Gastrocnemius medialis (tissue), 4 donors: ENCODE data around the gene B3GAT1.

Experiments
- POLR2A ChIP-seq, 2 donors: fragments of 450-650 bp; IDR thresholded peaks; one replicate each; pipeline ENCODE4 v1.6.1; 2017; ENCODE audit warnings: antibody characterized with exemption in 2 of 2, mild to moderate bottlenecking in 2 of 2, moderate library complexity in 2 of 2
- TF ChIP-seq, protein P1 (sequence below), 5 experiments: fragments of 450-650 bp in 3 of 5; fragments of 200-600 bp in 2 of 5; sonication (generic) in 2 of 5; IDR thresholded peaks in 4 of 5; conservative IDR thresholded peaks in 1 of 5; 1 replicate in 4 of 5; 2 replicates in 1 of 5; pipeline ENCODE4 v1.5.1; 2016 to 2019; ENCODE audit warnings: antibody characterized with exemption in 5 of 5, mild to moderate bottlenecking in 3 of 5, moderate library complexity in 3 of 5

DNA sequence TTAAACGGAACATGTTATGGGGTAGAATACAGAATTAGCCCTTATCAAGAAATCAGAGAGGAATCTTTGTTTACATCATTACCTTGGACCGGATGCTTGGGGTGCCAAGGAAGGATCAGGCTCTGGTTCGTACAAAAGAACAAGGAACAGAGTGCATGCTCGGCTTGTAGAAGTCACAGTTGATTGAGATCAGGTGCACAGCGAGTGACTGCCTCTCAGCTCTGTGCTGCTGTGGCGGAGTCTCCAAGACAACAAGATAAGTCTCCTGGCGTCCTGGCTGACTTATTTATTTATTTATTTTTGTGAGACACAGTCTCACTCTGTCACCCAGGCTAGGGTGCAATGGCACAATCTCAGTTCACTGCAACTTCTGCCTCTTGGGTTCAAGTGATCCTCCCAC is 48.5 kb downstream of the B3GAT1 start:
- TF ChIP-seq, protein P1, sequence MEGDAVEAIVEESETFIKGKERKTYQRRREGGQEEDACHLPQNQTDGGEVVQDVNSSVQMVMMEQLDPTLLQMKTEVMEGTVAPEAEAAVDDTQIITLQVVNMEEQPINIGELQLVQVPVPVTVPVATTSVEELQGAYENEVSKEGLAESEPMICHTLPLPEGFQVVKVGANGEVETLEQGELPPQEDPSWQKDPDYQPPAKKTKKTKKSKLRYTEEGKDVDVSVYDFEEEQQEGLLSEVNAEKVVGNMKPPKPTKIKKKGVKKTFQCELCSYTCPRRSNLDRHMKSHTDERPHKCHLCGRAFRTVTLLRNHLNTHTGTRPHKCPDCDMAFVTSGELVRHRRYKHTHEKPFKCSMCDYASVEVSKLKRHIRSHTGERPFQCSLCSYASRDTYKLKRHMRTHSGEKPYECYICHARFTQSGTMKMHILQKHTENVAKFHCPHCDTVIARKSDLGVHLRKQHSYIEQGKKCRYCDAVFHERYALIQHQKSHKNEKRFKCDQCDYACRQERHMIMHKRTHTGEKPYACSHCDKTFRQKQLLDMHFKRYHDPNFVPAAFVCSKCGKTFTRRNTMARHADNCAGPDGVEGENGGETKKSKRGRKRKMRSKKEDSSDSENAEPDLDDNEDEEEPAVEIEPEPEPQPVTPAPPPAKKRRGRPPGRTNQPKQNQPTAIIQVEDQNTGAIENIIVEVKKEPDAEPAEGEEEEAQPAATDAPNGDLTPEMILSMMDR (IDR thresholded peaks at IDR 0.05 in 4 of 5, conservative IDR thresholded peaks at IDR 0.05 in 1 of 5): no peak
- TF ChIP-seq POLR2A (IDR thresholded peaks at IDR 0.05): no peak
